MM.1S (cell line): Measurements from ENCODE around the gene MTARC2.

Experiments
- CTCF ChIP-seq: fragments of 300-600 bp; sonication (generic); IDR thresholded peaks from 2 replicates; pipeline ENCODE4 v1.5.1; 2016; ENCODE audit warnings: antibody characterized with exemption, low read length, mixed read lengths
- EZH2 ChIP-seq: fragments of 300-600 bp; sonication (generic); optimal IDR thresholded peaks from 2 replicates; pipeline ENCODE3; 2017; ENCODE audit warnings: low read depth, mild to moderate bottlenecking, antibody characterized with exemption, low read length, mixed read lengths
- EZH2phosphoT487 ChIP-seq: fragments of 300-600 bp; sonication (generic); IDR thresholded peaks from 2 replicates; pipeline ENCODE4 v1.6.1; 2018; ENCODE audit warnings: antibody characterized with exemption, low read length

- TF ChIP-seq CTCF, result no peak
- TF ChIP-seq EZH2, result no peak
- TF ChIP-seq EZH2phosphoT487, result no peak
Observed at GRCh38 chr1:220796530-220796929, 48.4 kb downstream of the MTARC2 start.
